SK-N-MC (cell line): ENCODE measurements around the gene INSRR.

Experiments used
- DNase-seq: peaks from one replicate; pipeline ENCODE4 v3.0.0-alpha.2; 2011; ENCODE audit warnings: low read depth, low spot score
- H3K27ac ChIP-seq: fragments of 200-600 bp; sonication (generic); 2 replicates; pipeline ENCODE4 v1.5.1; 2016; ENCODE audit warnings: mixed run types
- H3K36me3 ChIP-seq: fragments of 200-600 bp; sonication (generic); 2 replicates; pipeline ENCODE4 v1.6.1; 2017; ENCODE audit warnings: antibody characterized with exemption, low read length, mixed read lengths; ENCODE audit not compliant: insufficient read depth
- H3K4me3 ChIP-seq: fragments of 200-600 bp; sonication (generic); 2 replicates; pipeline ENCODE4 v1.5.1; 2016
- H3K9ac ChIP-seq: fragments of 200-600 bp; sonication (generic); 2 replicates; pipeline ENCODE4 v1.8.0; 2017; ENCODE audit warnings: mixed run types, mixed read lengths; ENCODE audit not compliant: insufficient read length
- H3K9me3 ChIP-seq: fragments of 200-600 bp; sonication (generic); 2 replicates; pipeline ENCODE4 v1.6.1; 2017; ENCODE audit warnings: low read depth, mild to moderate bottlenecking, antibody characterized with exemption, low read length, moderate library complexity, mixed read lengths
- EZH2 ChIP-seq: fragments of 200-600 bp; sonication (generic); IDR thresholded peaks from one replicate; pipeline ENCODE4 v1.6.1; 2017; ENCODE audit warnings: antibody characterized with exemption
- FOXP2 ChIP-seq: optimal IDR thresholded peaks from 2 replicates; pipeline ENCODE3; 2011; ENCODE audit warnings: mild to moderate bottlenecking, moderate library complexity; ENCODE audit not compliant: insufficient read depth; ENCODE audit errors: extremely low read length, control extremely low read depth
- POLR2AphosphoS5 ChIP-seq: IDR thresholded peaks from 2 replicates; pipeline ENCODE4 v1.6.1; 2012; ENCODE audit warnings: mild to moderate bottlenecking, low read depth, low read length, borderline replicate concordance

Gene INSRR

DNA sequence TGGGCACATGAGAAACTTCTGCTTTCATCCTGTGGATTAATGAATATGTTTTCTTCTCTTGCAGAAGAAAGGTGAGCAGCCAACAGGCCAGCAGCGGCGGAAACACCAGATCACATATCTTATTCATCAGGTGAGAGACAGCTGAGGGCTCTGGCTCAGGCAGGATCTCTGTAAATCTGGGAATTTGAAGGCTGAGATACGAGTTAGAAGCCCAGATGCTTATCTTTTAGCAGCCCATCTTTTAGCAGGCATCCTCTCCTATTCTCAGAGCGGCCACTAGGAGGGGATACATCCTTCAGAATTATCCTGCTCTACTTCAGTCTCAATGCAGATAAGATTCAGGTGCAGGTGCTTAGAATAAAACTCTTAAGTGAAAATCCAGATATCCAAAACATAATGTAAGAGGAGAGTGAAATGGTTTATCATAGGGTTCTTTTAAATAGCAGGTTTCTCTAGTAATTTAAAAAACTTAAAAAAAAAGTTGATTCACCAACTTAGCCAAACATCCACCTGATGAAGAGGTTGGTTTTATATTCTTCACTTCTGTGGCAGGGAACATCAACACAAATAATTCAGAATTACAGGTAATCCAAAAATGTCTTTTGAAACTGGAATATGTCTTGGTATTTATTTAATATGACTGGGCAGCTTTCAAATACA, 61.6 kb downstream of the INSRR start:
- peaks cover 83% of the 10 kb centered on the region for H3K36me3 ChIP-seq
- DNase-seq = no peak
- no peak overlapping the region for H3K27ac ChIP-seq
- no peak overlapping the region for H3K4me3 ChIP-seq
- H3K9ac ChIP-seq = no peak overlapping the region
- TF ChIP-seq FOXP2 = no peak
- no peak for TF ChIP-seq POLR2AphosphoS5
- no peak for TF ChIP-seq EZH2
- no peaks in the 10 kb centered on the region for H3K9me3 ChIP-seq

DNA sequence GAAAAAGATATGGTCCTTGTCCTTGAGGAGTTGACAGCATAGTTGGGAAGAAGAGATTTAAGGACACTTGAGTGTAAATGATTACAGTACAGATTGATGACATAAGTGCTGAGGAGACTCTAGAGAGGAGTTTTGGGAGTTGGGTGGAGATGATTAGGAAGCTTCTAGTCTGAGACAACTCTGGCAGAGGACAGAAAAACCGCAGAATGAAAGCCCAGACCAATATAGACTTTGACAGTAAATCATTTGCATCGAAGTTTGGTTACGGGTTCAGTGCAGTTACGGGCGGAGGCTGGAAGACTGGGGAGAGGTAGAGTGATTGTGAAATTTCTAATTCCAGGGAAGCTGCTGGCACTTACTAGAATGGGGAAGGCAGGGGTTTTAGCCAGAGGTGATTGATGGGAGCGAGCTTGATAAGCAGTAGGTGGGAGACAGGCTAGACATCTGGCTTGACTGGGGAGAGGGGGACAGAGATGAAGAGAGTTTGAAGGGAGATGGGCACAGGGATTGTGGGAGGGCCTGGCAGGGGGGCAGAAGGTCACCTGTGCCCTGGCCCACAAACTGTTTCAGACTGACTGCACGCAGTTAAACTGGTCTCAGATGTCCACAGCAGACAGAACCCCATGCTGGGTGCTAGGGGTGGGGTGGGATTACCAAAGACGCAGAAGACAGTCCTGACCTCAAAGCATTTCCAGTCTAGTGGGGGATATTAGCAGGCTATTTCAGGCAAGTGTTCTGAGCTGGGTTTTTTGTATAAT, 62.4 kb downstream of the INSRR start:
- Histone ChIP-seq H3K36me3 (peaks cover 91% of the 10 kb centered on the region), H3K27ac (no peak overlapping the region), H3K9ac (no peak overlapping the region), H3K9me3 (no peaks in the 10 kb centered on the region), H3K4me3 (no peak overlapping the region)
- no peak for TF ChIP-seq POLR2AphosphoS5
- no peak for TF ChIP-seq FOXP2
- TF ChIP-seq EZH2 = no peak
- DNase-seq = no peak

DNA sequence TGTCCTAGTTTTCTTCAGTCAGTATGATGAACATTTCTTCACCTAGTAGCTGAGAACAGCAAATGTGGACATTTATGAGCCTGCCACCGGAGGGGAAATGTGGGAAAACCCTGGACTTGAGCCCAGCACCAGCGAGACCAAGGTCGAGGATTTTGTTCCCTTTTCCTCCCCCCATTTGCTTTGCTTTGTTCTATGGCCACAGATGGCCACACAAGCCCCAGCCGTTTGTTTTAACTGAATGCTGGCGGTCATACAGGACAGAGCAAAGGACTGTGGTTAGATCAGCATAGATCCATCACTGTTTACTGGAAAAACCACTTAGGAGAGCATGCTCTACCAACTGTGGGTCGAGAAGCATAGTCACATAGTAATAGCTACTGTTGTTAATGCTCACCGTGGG, 63.1 kb downstream of the INSRR start:
- TF ChIP-seq FOXP2 = no peak
- TF ChIP-seq POLR2AphosphoS5 = no peak
- no peak for TF ChIP-seq EZH2
- no peak overlapping the region for H3K4me3 ChIP-seq
- no peak overlapping the region for H3K9ac ChIP-seq
- no peak overlapping the region for H3K27ac ChIP-seq
- no peaks in the 10 kb centered on the region for H3K9me3 ChIP-seq
- DNase-seq = no peak
- H3K36me3 ChIP-seq = peaks cover 97% of the 10 kb centered on the region

DNA sequence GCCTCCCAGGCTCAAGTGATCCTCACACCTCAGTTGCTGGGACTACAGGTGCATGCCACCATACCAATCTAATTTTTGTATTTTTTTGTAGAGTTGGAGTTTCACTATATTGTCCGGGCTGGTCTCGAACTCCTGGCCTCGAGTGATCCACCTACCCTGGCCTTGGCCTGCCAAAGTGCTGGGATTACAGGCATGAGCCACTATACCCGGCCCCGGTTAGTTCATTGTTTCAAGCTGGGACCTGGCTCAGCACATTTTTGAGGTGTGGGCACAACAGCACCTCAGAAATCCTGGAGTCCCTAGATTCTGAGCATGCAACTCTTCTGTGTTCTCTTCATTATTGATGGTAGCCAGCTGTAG, 63.6 kb downstream of the INSRR start:
- Histone ChIP-seq H3K36me3 (peaks cover 93% of the 10 kb centered on the region), H3K9ac (no peak overlapping the region)

DNA sequence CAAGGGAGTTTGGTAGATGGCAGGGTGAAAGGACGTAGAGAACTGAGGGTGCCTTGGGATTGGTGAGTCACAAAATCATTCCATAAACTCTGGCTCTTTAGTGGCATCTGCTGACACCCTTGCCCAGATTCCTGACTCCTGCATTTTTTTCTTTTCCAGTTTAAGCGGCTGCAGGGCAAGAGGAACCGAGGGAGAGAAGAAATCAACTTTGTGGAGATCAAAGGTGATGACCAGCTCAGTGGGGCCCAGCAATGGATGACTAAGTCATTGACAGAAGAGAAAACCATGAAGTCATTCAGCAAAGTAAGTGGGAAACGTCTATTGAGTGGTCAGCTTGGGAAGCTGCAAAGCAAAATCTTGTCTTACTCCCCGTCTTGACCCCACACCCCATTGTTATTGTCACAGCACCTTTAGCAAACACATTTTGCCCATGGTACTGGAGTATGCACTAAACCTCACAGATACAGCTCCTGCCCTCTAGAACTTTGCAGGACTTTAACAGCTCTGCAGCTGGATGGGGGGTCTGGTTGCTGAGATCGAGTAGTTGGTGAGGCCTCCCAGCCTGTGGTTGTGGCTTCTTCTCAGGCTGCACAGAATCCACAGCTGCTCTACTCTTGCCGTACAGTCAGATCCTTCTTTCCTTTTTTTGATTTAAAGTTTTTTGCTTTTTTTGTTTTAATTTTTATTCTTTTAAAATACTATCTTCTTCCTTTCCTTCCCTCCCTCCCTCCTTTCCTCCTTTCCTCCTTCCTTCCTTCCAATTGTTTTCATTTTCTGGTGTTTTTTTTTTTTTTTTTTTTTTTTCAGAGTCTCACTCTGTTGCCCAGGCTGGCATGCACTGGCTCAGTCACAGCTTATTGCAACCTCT, 64.2 kb downstream of the INSRR start:
- no peak overlapping the region for H3K4me3 ChIP-seq
- peaks cover 92% of the 10 kb centered on the region for H3K36me3 ChIP-seq
- no peak for DNase-seq
- H3K27ac ChIP-seq = no peak overlapping the region
- H3K9me3 ChIP-seq = no peaks in the 10 kb centered on the region
- no peak overlapping the region for H3K9ac ChIP-seq
- TF ChIP-seq FOXP2 (no peak), POLR2AphosphoS5 (no peak), EZH2 (no peak)

More for the DNA sequence above, 63.6 kb downstream of the INSRR start:
- TF ChIP-seq FOXP2 (no peak), POLR2AphosphoS5 (no peak), EZH2 (no peak)
- DNase-seq = no peak
- H3K9me3 ChIP-seq = no peaks in the 10 kb centered on the region
- no peak overlapping the region for H3K27ac ChIP-seq
- no peak overlapping the region for H3K4me3 ChIP-seq
